Activated CD4-positive, alpha-beta T cell treated with anti-CD3 and anti-CD28 coated beads, Interleukin-2, amount 50 U/mL, for 1 hour (primary cell): ENCODE data around the gene EDEM2.
"Not testable (repeated sequence)": the region's sequence is repeated elsewhere in the genome, so short reads cannot be mapped to it uniquely, and the experiment has no call there.

ENCODE experiments used
- DNase-seq: peaks from one replicate; pipeline ENCODE4 v3.0.0-alpha.2; 2020

The EDEM2 gene

DNA sequence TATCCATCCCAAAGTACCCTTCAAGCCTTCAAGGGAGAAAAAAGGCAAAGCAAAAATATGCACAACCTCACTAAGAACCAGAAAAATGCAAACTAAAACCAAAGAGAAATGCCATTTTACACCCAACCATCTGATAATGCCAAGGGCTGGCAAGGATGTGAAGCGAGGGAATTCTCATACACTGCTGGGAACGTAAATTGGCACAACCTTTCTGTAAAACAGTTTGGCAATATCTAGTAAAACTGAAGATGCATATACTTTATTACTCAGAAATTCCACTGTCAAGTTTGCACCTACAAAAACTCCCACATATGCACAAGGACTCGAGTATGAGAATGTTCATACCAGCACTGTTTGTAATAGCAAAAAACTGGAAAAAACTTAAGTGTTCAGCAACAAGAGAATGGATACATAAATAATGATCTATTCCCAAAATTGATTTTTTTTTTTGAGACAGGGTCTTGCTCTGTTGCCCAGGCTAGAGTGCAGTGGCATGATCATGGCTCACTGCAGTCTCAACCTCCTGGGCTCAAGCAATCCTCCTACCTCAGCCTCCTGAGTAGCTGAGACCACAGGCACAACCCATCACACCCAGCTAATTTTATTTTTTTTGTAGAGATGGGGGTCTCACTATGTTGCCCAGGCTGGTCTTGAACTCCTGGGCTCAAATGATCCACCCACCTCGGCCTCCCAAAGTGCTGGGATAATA is 21.7 kb upstream of the EDEM2 start:
- not testable (repeated sequence) for DNase-seq

GRCh38 chr20:35167787-35168186 is 20.7 kb upstream of the EDEM2 start:
- DNase-seq = no peak

- no peak for DNase-seq
These were observed 19.2 kb upstream of the EDEM2 start for GRCh38 chr20:35166242-35166830.

- DNase-seq = no peak
These were observed 18.4 kb upstream of the EDEM2 start for GRCh38 chr20:35165221-35166185.

- DNase-seq = not testable (repeated sequence)
These were observed 17.4 kb upstream of the EDEM2 start for GRCh38 chr20:35164531-35164930.

GRCh38 chr20:35160341-35160740 is 13.2 kb upstream of the EDEM2 start:
- DNase-seq = not testable (repeated sequence)

DNA sequence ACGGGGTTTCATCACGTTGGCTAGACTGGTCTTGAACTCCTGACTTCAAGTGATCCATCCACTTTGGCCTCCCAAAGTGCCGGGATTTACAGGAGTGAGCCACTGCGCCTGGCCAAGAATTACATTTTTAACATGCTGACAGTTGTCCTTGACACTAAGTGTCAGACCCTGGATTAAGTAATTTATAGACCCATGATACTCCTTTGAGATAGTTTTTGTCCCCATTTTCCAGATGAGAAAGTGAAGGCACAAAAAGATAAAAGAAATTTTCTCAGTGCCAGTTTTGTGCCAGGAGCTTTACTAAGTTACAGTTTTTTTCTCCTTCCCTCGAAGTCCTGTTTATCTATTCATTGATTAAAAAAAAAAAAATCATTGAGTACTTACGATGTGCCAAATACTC is 9.8 kb upstream of the EDEM2 start:
- no peak for DNase-seq

GRCh38 chr20:35155936-35156335 is 8.8 kb upstream of the EDEM2 start:
- no peak for DNase-seq

DNA sequence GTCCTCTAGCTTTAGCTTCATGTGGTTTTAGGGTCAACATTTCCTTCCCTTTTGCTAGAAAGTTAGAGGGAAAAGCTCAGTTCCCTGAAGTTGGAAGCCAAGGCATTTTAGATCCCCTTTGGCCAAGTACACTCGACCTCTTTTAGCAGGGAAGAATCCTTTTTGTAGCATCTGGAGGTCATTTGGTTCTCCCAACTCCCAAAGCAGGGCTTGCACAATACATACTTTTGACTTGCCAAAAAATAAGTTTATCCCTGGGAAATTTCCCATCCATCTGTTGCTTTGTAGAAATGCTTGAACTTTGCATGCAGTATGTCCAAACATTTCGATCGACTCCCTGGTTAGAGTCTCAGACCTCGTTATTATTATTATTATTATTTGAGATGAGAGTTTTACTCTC is 4.6 kb upstream of the EDEM2 start:
- DNase-seq = no peak

- DNase-seq = no peak
These were observed 3.9 kb upstream of the EDEM2 start for GRCh38 chr20:35150846-35151579.

DNA sequence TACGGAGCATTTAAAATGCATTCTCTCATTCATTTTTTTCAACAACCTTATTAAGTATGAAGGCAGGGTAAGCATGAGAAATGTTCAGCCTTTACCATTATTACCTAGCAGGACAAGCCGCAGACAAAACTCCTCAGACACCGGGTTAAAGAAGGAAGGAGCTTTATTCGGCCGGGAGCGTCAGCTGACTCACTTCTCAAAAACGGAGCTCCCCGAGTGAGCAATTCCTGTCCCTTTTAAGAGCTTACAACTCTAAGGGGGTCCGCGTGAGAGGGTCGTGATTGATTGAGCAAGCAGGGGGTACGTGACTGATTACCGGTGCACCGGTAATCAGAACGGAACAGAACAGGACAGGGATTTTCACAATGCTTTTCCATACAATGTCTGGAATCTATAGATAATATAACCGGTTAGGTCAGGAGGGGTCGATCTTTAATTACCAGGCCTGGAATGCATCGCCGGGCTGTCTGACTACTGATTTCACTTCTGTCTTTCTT is 487 bp upstream of the EDEM2 start:
- not testable (repeated sequence) for DNase-seq

- no peak for DNase-seq
These were observed 727 bp downstream of the EDEM2 start for GRCh38 chr20:35146299-35146919.

- no peak for DNase-seq
These were observed 2.0 kb downstream of the EDEM2 start for GRCh38 chr20:35145141-35145564.

DNA sequence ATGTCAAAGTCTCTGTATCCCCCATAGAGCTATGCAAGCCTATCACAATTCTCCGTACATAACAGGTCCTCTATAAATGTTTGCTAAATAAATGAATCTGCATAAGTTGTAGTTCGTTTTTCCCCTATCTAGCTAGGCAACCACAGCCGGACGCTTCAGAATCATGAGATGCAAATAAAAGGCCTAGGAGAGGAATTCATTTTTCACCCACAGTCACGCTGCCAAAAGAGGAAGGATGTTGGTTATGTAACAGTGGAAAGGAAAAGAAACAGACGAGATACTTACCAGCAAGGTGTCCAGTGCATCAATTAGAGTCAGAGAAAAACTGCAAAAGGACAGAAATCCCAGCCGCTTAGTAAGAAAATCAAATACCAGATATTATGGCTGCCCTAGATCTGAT is 2.4 kb downstream of the EDEM2 start:
- DNase-seq = no peak

GRCh38 chr20:35135867-35136586 is 11.1 kb downstream of the EDEM2 start:
- DNase-seq = no peak

GRCh38 chr20:35134880-35135279 is 12.3 kb downstream of the EDEM2 start:
- no peak for DNase-seq

- no peak for DNase-seq
These were observed 12.7 kb downstream of the EDEM2 start for GRCh38 chr20:35134472-35134871.

- no peak for DNase-seq
These were observed 13.4 kb downstream of the EDEM2 start for GRCh38 chr20:35133735-35134134.

GRCh38 chr20:35133031-35133430 is 14.1 kb downstream of the EDEM2 start:
- no peak for DNase-seq

GRCh38 chr20:35131934-35132333 is 15.2 kb downstream of the EDEM2 start:
- no peak for DNase-seq

DNA sequence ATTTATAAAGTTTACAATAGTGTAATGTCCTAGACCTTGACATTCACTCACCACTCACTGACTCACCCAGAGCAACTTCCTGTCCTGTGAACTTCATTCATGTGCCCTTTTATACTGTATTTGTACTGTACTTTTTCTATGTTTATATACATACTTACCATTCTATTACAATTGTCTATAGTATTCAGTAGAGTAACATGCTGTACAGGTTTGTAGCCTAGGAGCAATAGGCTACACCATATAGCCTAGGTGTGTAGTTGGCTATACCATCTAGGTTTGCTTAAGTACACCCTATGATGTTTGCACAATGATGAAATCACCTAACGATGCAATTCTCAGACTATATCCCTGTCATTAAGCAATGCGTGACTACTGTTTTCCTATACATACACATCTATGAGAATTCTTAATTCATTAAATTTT is 17.5 kb downstream of the EDEM2 start:
- DNase-seq = no peak

- DNase-seq = no peak
These were observed 21.4 kb downstream of the EDEM2 start for GRCh38 chr20:35125753-35126152.
